Measurements from ENCODE around the gene PATE3.

The PATE3 gene

DNA sequence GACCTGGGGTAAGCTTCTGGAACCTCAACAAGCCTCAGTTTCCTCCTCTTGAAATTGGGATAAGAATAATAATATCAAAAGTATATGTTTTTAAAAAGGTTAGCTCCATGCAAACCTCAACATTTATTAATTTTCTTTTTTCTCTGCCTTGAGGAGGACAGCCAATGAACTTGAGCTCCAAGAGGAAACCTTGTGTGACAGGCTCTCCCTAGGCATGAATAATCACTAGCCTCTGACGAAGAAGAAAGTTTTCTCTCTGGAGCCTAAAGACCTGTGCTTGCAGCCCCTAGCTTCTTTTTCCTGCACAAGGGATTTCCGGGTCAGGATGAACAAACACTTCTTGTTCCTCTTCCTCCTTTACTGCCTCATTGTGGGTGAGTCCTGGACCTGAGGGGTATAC is at the start of gene PATE3:
Gene PATE3, plus strand, starts transcription at position 301 of the 400 bp plus-strand sequence. Its CDS starts 25 bp downstream, at position 326.
- TF ChIP-seq CTCF (IDR thresholded peaks at IDR 0.05; ENCODE audit: extremely low read depth, missing control alignments): no peak
- DNase-seq (ENCODE audit: low spot score): no peak

- DNase-seq (ENCODE audit: low spot score): no peak
- TF ChIP-seq CTCF (IDR thresholded peaks at IDR 0.05; ENCODE audit: extremely low read depth, missing control alignments): no peak
Measured at GRCh38 chr11:125740617-125741016, 47.3 kb upstream of the PATE3 start.

DNA sequence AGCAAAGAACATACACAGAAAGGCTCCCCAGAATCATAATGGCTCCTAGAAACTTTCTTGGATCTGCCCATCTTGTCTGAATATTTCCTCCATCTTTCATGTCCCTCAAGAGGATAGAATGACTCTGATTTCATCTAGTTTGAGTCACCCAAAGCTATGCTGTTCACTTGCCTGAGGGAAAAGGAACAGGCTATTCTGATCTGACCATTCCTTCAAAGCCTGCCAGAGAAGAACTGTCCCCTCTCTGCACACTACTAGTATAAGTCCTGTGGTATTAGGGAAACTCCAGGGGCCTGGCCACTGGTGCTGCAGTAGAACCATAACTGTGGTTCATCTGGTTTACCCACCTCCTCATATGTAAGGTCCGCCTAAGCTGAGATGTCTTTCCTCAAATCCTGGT is 44.2 kb upstream of the PATE3 start:
- no peak for DNase-seq (ENCODE audit: low spot score)
- TF ChIP-seq CTCF (IDR thresholded peaks at IDR 0.05; ENCODE audit: extremely low read depth, missing control alignments): no peak

DNA sequence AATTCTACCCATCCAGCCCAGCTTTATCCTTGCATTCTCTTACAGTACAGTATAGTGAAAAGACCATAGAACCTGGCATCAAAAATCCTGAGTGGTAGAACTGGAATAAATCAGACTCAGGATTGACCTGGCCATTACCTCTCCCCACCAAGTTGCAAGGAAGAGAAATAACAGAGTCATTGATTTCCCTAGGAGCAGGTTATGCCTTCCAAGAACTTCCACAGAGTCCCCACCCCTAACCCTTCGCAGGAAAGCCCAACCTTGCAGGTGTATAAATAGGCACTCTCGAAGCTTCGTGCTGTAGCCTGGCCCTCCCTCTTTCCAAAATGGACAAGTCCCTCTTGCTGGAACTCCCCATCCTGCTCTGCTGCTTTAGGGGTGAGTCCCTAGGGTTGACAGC is 41.9 kb upstream of the PATE3 start, which contains the start of gene PATE1:
Gene PATE1, plus strand, starts transcription at position 301 of the 400 bp plus-strand sequence. Its CDS starts 26 bp downstream, at position 327.
- no peak for TF ChIP-seq CTCF (IDR thresholded peaks at IDR 0.05; ENCODE audit: extremely low read depth, missing control alignments)

GRCh38 chr11:125750629-125751028 is 37.3 kb upstream of the PATE3 start:
- no peak for TF ChIP-seq CTCF (IDR thresholded peaks at IDR 0.05; ENCODE audit: extremely low read depth, missing control alignments)

More for the DNA sequence above, 41.9 kb upstream of the PATE3 start, which contains the start of gene PATE1:
- DNase-seq (ENCODE audit: low spot score): no peak

DNA sequence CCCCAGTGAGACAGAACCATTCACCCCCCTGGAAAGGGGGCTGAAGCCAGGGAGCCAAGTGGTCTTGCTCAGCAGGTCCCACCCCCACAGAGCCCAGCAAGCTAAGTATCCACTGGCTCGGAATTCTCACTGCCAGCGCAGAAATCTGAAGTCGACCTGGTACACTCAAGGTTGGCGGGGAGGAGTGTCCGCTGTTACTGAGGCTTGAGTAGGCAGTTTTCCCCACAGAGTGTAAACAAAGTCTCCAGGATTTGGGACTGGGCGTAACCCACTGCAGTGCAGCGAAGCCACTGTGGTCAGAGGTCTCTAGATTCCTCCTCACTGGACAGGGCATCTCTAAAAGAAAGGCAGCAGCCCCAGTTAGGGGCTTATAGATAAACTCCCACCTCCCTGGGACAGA is 31.9 kb upstream of the PATE3 start:
- no peak for TF ChIP-seq CTCF (IDR thresholded peaks at IDR 0.05; ENCODE audit: extremely low read depth, missing control alignments)
- DNase-seq (ENCODE audit: low spot score): no peak

More at GRCh38 chr11:125750629-125751028, 37.3 kb upstream of the PATE3 start:
- no peak for DNase-seq (ENCODE audit: low spot score)

- DNase-seq (ENCODE audit: low spot score): no peak
- no peak for TF ChIP-seq CTCF (IDR thresholded peaks at IDR 0.05; ENCODE audit: extremely low read depth, missing control alignments)
Measured at GRCh38 chr11:125762445-125762844, 25.5 kb upstream of the PATE3 start.

Measured in GM20000 (cell line).